D721Med (cell line): Measurements from ENCODE around the gene P4HB.
A peak's percentile ranks its signal among the peaks of the same experiment; 100 is the strongest.

Experiments
- DNase-seq: peaks from one replicate; pipeline ENCODE4 v3.0.0; 2011; ENCODE audit warnings: low spot score; ENCODE audit not compliant: insufficient read length
- FAIRE-seq: peaks from 2 replicates; lab custom pipeline; 2011; peaks lifted over from hg19 to GRCh38; lab: Jason Lieb, UNC
- TF ChIP-seq, protein P1 (sequence below): IDR thresholded peaks from 2 replicates; pipeline ENCODE4 v1.5.1; 2012; ENCODE audit warnings: mild to moderate bottlenecking, control low read depth; ENCODE audit not compliant: insufficient read depth; ENCODE audit errors: missing control alignments

P4HB gene

DNA sequence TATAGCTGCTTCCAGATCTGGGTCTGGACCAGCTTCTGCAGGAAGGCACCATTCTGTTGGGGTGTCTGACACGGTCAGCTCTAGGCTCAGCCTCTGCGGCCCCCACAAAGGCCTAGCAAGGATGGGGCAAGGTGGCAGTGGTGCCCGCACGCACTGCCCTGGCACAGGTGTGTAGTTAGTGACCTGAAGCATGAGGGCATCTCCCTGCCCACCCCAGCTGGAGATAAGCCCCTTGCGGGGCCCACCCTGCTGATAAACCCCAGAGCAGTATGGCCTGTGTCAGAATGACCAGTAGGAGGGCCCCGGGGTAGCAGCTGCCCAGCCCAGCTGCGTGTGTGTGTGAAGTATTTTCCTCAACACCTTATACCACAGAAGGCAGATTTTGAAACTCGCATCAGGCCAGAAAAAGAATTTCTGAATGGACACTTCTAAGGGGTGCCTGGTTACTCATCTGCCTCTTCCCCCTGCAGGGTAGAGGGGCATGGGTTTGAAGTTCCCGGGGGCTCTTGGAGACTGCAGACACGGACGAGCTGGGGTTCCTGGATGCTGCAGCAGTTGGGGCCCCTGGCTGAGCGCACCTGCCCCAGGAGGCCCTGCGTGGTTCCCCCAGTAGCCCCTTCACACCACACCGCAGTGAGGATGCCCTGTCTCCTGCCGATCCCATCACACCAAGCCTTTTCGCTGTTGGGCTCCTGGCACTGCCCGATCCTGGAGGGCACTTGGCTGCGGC, 6.3 kb upstream of the P4HB start:
- no peak for FAIRE-seq
- DNase-seq, result no peak

DNA sequence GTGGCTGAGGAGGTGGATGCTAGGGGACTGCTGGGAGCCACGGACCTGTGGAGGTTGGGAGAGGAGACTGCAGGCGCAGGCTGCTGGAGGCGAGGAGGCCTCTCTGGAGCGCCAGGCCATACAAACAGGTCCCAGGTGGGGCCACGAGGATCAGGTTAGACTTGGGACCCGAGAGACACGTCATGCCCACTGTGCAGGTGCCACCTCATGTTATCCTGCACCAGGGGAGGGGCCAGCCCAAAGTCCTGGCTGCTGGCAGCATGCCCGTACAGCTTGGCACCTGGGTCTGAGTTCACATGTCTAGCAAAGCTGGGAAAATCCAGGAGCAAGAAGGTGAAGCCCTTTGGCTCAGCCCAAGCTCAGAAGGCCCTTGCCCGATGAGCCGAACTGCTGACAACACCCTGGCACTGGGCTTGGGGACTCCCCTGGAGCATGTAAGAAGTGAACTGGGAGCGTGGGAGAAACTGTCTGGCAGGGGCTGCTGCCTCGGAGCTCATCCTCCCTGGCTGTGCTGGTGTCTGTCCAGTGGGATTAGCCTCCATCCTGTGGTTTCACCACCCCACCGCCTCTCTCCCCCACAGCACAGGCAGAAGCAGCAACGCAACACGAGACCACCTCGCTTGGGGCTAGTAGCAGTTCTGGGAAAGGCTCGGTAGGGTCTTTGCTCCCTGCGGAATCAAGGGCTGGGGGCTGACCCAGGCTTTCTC, 5.6 kb upstream of the P4HB start:
- TF ChIP-seq, protein P1, sequence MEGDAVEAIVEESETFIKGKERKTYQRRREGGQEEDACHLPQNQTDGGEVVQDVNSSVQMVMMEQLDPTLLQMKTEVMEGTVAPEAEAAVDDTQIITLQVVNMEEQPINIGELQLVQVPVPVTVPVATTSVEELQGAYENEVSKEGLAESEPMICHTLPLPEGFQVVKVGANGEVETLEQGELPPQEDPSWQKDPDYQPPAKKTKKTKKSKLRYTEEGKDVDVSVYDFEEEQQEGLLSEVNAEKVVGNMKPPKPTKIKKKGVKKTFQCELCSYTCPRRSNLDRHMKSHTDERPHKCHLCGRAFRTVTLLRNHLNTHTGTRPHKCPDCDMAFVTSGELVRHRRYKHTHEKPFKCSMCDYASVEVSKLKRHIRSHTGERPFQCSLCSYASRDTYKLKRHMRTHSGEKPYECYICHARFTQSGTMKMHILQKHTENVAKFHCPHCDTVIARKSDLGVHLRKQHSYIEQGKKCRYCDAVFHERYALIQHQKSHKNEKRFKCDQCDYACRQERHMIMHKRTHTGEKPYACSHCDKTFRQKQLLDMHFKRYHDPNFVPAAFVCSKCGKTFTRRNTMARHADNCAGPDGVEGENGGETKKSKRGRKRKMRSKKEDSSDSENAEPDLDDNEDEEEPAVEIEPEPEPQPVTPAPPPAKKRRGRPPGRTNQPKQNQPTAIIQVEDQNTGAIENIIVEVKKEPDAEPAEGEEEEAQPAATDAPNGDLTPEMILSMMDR, result no peak
- DNase-seq, result no peak

More for the DNA sequence above, 6.3 kb upstream of the P4HB start:
- TF ChIP-seq, protein P1, result no peak

DNA sequence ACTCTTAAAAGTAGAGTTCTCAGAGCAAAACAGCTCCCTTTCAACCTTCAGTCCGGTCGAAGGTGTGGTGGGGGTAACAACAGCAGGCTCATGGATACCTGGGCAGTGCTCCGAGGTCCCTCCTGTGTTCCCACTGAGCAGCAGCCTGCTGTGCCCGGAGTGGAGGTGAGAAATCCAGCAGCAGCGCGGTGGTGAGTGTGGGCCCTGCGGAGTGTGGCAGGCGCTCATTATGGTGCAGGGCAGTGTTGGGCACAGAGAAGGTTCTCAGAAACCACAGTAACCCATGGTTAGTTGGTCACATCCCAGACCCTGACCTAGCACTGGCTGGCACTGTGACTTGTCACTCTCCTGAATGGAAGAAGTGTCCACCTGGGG, 5.0 kb upstream of the P4HB start:
- FAIRE-seq (no peak), DNase-seq (no peak)
- TF ChIP-seq, protein P1, result no peak

More for the DNA sequence above, 5.6 kb upstream of the P4HB start:
- no peak for FAIRE-seq

DNA sequence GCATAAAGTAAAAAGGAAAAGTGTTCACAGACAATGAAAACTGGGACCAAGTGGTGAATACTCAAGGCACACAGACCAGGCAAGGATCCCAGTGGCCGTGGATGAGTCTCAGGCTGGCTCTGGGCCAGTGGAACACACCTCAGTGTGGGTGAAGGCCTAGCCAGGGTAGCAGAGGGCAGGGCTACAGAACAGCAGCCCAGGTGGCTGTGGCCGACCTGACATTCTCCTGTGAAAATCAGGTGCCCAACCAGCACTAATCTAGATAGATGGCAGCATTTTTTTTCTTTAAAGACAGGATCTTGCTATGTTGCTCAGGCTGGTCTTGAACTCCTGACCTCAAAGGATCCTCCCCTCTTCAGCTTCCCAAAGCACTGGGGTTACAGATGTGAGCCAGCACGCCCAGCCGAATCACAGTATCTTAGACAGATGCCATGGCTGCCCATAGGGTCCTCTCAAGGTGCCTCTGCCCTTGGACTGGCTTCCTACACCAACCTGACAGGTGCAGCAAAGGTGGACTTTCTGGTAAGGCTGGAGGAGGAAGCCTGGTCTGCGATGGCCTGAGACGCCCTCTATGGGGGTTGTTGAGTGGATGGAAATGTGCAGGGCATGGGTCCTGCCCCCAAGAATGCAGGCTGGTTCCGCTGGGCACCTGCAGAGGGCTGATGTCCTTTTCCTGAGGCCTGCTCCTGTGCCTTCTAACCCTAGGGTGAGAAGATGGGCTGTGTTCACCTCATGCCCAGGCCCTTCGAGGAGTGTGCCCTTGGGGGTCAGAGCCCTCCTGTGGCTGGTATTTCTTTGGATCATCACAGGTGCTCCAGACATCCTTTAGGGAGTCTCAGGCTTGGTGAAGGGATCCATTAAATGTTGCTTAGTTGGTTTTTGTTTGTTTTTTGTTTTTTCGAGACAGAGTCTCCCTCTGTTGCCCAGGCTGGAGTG, 3.8 kb upstream of the P4HB start:
- DNase-seq (no peak), FAIRE-seq (no peak)
- TF ChIP-seq, protein P1, result no peak

DNA sequence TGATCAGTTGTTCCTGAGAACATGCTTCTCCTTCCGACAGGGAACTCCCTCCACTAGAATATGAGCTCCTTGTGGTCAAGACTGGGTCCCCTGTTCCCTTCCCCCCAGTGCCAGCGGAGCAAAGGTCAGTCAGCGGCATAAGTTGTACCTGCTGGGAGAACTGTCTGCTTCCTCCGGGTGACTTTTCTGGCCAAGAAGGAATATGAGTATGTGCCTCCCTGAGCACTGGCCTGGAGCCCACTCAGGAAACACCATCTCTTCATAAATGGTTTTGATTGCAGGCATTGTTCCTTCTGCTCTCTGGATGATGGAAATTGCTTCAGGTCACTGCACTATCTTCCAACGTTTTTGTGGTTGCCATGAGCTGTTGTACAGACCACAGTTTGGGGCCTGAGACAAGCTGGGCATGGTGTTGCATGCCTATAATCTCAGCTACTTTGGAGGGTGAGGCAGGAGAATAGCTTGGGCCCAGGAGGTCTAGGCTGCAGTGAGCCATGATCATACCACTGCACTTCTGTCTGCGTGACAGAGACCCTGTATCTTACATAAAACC, 2.9 kb upstream of the P4HB start:
- FAIRE-seq (no peak), DNase-seq (no peak)
- TF ChIP-seq, protein P1, result no peak

DNA sequence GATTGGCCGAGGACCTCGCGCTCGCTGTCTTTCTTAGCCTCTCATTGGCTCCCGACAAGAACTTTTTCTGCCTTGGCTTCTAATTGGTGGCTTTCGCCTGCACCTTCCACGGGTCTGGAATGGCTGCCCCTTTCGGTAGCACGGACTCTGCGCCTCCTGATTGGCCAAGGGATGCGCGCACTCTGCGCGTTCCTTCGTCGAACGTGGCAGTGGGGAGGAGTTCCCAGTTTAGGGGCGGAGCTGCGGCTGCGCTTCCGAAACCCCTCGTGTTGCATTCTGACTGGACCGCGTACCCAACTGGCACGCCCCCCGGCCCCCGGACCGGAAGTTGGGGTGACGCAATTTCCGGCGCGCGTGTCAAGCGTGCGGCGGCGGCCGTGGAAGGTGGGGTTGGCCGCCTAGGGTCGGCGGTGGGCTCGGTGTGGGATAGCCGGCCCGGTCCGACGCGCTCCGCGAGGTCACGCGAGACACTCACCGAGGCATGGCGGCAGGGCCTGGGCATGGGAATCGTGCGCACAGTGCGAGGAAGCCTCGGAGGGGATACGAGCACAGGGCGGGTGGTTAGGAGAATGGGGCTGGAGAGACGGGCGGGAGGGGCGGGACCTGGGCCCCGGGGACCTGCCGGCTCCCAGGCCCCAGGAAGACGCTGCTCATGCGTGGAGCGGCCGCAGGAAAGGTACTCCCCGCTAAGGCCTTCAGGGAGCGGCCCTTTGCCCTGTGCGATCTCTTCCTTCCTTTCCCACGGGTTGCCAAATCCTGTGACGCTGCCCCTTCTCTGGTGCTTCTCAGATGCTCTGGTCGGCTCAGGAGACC, 627 bp upstream of the P4HB start:
- no peak for FAIRE-seq
- DNase-seq, result peak; percentile 85
- TF ChIP-seq, protein P1, result no peak
